Measurements from ENCODE around the gene ANK3.

Gene ANK3

GRCh38 chr10:60395711-60396110, 6.0 kb upstream of the ANK3 start:
- Histone ChIP-seq H3K27ac (ENCODE audit: extremely low read depth, low read depth, low read length) (no peak overlapping the region), H3K4me3 (ENCODE audit: low read depth, low read length) (no peak overlapping the region), H3K4me1 (ENCODE audit: control insufficient read depth, insufficient read depth, low read length) (no peaks in the 10 kb centered on the region), H3K9me3 (ENCODE audit: control insufficient read depth, insufficient read depth, low read depth, low read length) (no peaks in the 10 kb centered on the region), H3K36me3 (ENCODE audit: control insufficient read depth in 2 of 2, insufficient read depth in 1 of 2, low read length in 2 of 2) (no peaks in the 10 kb centered on the region)
- TF ChIP-seq ZSCAN16 (tag by site-specific recombination; IDR thresholded peaks at IDR 0.05) (no peak), ZNF350 (tag by site-specific recombination; IDR thresholded peaks at IDR 0.05) (no peak), ZNF449 (tag by site-specific recombination; IDR thresholded peaks at IDR 0.05) (no peak), ZBTB48 (tag by site-specific recombination; IDR thresholded peaks at IDR 0.05) (no peak), ZNF302 (tag by site-specific recombination; IDR thresholded peaks at IDR 0.05; ENCODE audit: low read depth) (no peak)
- TF ChIP-seq, protein P1, sequence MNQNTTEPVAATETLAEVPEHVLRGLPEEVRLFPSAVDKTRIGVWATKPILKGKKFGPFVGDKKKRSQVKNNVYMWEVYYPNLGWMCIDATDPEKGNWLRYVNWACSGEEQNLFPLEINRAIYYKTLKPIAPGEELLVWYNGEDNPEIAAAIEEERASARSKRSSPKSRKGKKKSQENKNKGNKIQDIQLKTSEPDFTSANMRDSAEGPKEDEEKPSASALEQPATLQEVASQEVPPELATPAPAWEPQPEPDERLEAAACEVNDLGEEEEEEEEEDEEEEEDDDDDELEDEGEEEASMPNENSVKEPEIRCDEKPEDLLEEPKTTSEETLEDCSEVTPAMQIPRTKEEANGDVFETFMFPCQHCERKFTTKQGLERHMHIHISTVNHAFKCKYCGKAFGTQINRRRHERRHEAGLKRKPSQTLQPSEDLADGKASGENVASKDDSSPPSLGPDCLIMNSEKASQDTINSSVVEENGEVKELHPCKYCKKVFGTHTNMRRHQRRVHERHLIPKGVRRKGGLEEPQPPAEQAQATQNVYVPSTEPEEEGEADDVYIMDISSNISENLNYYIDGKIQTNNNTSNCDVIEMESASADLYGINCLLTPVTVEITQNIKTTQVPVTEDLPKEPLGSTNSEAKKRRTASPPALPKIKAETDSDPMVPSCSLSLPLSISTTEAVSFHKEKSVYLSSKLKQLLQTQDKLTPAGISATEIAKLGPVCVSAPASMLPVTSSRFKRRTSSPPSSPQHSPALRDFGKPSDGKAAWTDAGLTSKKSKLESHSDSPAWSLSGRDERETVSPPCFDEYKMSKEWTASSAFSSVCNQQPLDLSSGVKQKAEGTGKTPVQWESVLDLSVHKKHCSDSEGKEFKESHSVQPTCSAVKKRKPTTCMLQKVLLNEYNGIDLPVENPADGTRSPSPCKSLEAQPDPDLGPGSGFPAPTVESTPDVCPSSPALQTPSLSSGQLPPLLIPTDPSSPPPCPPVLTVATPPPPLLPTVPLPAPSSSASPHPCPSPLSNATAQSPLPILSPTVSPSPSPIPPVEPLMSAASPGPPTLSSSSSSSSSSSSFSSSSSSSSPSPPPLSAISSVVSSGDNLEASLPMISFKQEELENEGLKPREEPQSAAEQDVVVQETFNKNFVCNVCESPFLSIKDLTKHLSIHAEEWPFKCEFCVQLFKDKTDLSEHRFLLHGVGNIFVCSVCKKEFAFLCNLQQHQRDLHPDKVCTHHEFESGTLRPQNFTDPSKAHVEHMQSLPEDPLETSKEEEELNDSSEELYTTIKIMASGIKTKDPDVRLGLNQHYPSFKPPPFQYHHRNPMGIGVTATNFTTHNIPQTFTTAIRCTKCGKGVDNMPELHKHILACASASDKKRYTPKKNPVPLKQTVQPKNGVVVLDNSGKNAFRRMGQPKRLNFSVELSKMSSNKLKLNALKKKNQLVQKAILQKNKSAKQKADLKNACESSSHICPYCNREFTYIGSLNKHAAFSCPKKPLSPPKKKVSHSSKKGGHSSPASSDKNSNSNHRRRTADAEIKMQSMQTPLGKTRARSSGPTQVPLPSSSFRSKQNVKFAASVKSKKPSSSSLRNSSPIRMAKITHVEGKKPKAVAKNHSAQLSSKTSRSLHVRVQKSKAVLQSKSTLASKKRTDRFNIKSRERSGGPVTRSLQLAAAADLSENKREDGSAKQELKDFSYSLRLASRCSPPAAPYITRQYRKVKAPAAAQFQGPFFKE (tag by site-specific recombination; IDR thresholded peaks at IDR 0.05; ENCODE audit: borderline replicate concordance) = no peak
- ChIA-PET POLR2A (no interaction called here), CTCF (no interaction called here)

- H3K4me3 ChIP-seq (ENCODE audit: low read depth, low read length) = no peak overlapping the region
- POLR2A ChIA-PET = no interaction called here
- CTCF ChIA-PET = no interaction called here
Observed at GRCh38 chr10:60394446-60394845, 4.8 kb upstream of the ANK3 start.

More at GRCh38 chr10:60394446-60394845, 4.8 kb upstream of the ANK3 start:
- TF ChIP-seq ZNF114 (tag by site-specific recombination; IDR thresholded peaks at IDR 0.05) (no peak), ZNF292 (tag by site-specific recombination; IDR thresholded peaks at IDR 0.05; ENCODE audit: borderline replicate concordance, low read depth) (no peak), ZNF239 (tag by site-specific recombination; IDR thresholded peaks at IDR 0.05) (no peak), SCRT1 (tag by site-specific recombination; IDR thresholded peaks at IDR 0.05; ENCODE audit: borderline replicate concordance) (no peak), ZNF416 (tag by site-specific recombination; IDR thresholded peaks at IDR 0.05) (no peak), ZNF10 (tag by site-specific recombination; IDR thresholded peaks at IDR 0.05) (no peak), ZBTB10 (tag by site-specific recombination; IDR thresholded peaks at IDR 0.05) (no peak)
- TF ChIP-seq, protein P2, sequence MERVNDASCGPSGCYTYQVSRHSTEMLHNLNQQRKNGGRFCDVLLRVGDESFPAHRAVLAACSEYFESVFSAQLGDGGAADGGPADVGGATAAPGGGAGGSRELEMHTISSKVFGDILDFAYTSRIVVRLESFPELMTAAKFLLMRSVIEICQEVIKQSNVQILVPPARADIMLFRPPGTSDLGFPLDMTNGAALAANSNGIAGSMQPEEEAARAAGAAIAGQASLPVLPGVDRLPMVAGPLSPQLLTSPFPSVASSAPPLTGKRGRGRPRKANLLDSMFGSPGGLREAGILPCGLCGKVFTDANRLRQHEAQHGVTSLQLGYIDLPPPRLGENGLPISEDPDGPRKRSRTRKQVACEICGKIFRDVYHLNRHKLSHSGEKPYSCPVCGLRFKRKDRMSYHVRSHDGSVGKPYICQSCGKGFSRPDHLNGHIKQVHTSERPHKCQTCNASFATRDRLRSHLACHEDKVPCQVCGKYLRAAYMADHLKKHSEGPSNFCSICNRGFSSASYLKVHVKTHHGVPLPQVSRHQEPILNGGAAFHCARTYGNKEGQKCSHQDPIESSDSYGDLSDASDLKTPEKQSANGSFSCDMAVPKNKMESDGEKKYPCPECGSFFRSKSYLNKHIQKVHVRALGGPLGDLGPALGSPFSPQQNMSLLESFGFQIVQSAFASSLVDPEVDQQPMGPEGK (tag by site-specific recombination; IDR thresholded peaks at IDR 0.05) = no peak
- Histone ChIP-seq H3K36me3 (ENCODE audit: control insufficient read depth in 2 of 2, insufficient read depth in 1 of 2, low read length in 2 of 2) (no peaks in the 10 kb centered on the region), H3K9me3 (ENCODE audit: control insufficient read depth, insufficient read depth, low read depth, low read length) (no peaks in the 10 kb centered on the region), H3K4me1 (ENCODE audit: control insufficient read depth, insufficient read depth, low read length) (no peaks in the 10 kb centered on the region), H3K27ac (ENCODE audit: extremely low read depth, low read depth, low read length) (no peak overlapping the region)
